GM10266 (cell line): Measurements from ENCODE around the gene GSX1.

Experiments used
- DNase-seq: peaks from one replicate; pipeline ENCODE4 v3.0.0; 2012; ENCODE audit errors: extremely low spot score
- CTCF ChIP-seq: IDR thresholded peaks from 2 replicates; pipeline ENCODE4 v1.5.1; 2012; ENCODE audit warnings: mild to moderate bottlenecking, low read depth; ENCODE audit not compliant: control insufficient read depth, insufficient read depth; ENCODE audit errors: missing control alignments

GSX1 gene

GRCh38 chr13:27772651-27773425 lies 19.4 kb upstream of the GSX1 start:
- no peak for DNase-seq
- no peak for TF ChIP-seq CTCF

DNA sequence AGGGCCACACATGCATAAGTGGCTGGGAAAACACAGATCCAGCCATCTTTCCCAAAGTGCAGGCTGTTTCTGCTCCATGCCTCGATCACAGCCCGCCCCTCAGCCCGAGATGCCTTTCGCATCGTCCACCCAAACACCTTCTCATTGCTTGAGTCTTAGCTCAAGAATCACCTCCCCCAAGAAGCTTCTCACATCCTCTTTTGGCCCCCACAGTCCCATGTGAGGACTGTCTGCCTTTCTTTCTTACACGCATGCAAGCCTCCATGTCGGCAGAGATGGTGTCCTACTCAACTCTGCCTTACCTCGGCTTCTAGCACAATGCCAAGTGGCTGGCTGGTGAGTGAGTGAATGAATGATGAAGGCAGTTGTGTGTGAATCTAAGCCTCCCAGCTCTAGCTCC lies 18.1 kb upstream of the GSX1 start:
- TF ChIP-seq CTCF: no peak
- no peak for DNase-seq

DNA sequence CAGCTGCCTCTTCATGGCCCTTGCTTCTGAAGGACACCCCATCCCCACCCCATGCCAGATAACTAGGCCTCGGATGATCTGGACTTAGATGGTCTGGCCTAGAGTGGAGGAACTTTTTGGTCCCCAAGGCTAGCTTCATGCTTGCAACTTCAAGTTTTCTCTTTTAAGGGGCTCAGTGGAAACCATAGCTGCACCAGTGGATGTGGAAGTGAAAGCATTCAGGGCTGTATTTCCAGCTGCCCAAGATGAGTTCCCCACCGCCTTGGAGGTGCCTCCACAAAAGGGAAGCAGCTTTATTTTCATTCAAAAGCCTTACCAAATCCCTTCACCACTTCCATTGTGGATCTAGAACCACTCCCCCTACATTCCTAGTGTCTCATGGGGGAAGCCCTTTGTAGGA lies 17.6 kb upstream of the GSX1 start:
- TF ChIP-seq CTCF: no peak

GRCh38 chr13:27775943-27776342 lies 16.3 kb upstream of the GSX1 start:
- DNase-seq: no peak
- no peak for TF ChIP-seq CTCF

More for the DNA sequence above, 17.6 kb upstream of the GSX1 start:
- DNase-seq: no peak

DNA sequence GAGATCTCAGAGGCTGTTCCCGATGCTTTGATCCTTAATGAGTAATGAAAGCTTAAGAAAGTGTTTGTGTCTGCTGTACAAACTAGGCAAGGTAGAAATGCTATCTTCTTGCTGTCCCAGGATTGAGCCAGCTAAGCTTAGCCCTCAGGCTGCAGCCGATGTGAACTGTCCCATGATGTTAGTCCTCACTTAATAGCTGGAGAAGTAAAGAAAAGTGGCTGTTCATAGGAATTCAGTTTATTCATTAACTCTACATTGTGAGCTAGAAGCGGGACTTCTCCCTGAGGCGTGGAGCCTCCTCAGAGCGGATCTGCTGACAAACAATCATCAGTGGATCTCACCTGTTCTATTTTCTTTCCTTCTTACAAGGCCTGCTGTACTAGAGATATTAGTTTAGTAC lies 10.1 kb upstream of the GSX1 start:
- DNase-seq: no peak
- no peak for TF ChIP-seq CTCF

- no peak for DNase-seq
- peak; percentile 43 for TF ChIP-seq CTCF
Measured at GRCh38 chr13:27783111-27783510, 9.2 kb upstream of the GSX1 start.

- TF ChIP-seq CTCF: no peak
- no peak for DNase-seq
Measured at GRCh38 chr13:27788271-27788670, 4.0 kb upstream of the GSX1 start.
